Measurements from ENCODE around the gene ASB6.

GRCh38 chr9:129623331-129623730 lies 18.6 kb downstream of the ASB6 start:
- TF ChIP-seq CTCF (IDR thresholded peaks at IDR 0.05), result no peak
- TF ChIP-seq POLR2A (IDR thresholded peaks at IDR 0.05; ENCODE audit: low read depth), result no peak
- no peak for TF ChIP-seq POLR2AphosphoS5 (IDR thresholded peaks at IDR 0.05)
- TF ChIP-seq EP300 (IDR thresholded peaks at IDR 0.05), result no peak
